A549 (cell line): ENCODE results near the gene NAT16. TPM values are rescaled to one million over a fixed set of nuclear protein-coding genes. Genes with fewer than 3 reads are reported as not detected.
A peak's percentile ranks its signal among the peaks of the same experiment; 100 is the strongest.

ENCODE experiments used
- ATAC-seq, 2 experiments: fragments of 200-7000 bp in 1 of 2; fragments of >200 bp in 1 of 2; cut with Nextera tagmentation in 1 of 2; cut with Tn5 transposase in 1 of 2; 3 replicates each; pipeline versions ENCODE4 v1.8.0 to v1.9.1; 2018 to 2020; ENCODE audit warnings: mild to moderate bottlenecking in 1 of 2, moderate library complexity in 1 of 2
- CTCF ChIA-PET: fragments of 300-600 bp; sonication (Branson Sonifier 250); formaldehyde crosslinking; extraction: SDS; loops from one replicate; lab custom pipeline; 2021; ENCODE audit warnings: antibody characterized with exemption, inconsistent platforms; lab: Yijun Ruan, JAX
- POLR2A ChIA-PET: fragments of 350-600 bp; formaldehyde crosslinking; extraction: SDS; loops from one replicate; lab custom pipeline; 2021; ENCODE audit warnings: antibody characterized with exemption, inconsistent platforms; lab: Yijun Ruan, JAX
- DNase-seq, 2 experiments: peaks; one replicate each; pipeline versions ENCODE4 v3.0.0 to v3.0.0-alpha.2; 2011 to 2016; ENCODE audit warnings: low read depth in 1 of 2, low spot score in 1 of 2
- FAIRE-seq: peaks from 2 replicates; lab custom pipeline; 2011; peaks lifted over from hg19 to GRCh38; lab: Jason Lieb, UNC
- H3K27ac ChIP-seq, 2 experiments: fragments of >200 bp; sonication (Bioruptor Twin); formaldehyde crosslinking; 3 replicates each; pipeline ENCODE4 v1.5.1; 2016 to 2017
- H3K4me1 ChIP-seq: fragments of >200 bp; sonication (Bioruptor Twin); formaldehyde crosslinking; 3 replicates; pipeline ENCODE4 v1.6.1; 2016
- H3K4me2 ChIP-seq: fragments of >200 bp; sonication (Bioruptor Twin); formaldehyde crosslinking; 3 replicates; pipeline ENCODE4 v1.6.1; 2016
- H3K4me3 ChIP-seq: fragments of >200 bp; sonication (Bioruptor Twin); formaldehyde crosslinking; 3 replicates; pipeline ENCODE4 v1.5.1; 2016
- H3K9me3 ChIP-seq: fragments of >200 bp; sonication (Bioruptor Twin); formaldehyde crosslinking; 3 replicates; pipeline ENCODE4 v1.6.1; 2016
- BHLHE40 ChIP-seq: IDR thresholded peaks from 2 replicates; pipeline ENCODE4 v1.6.1; 2012; ENCODE audit warnings: low read depth, low read length, inconsistent platforms
- CBX8 ChIP-seq: fragments of 200-600 bp; sonication (generic); IDR thresholded peaks from 2 replicates; pipeline ENCODE4 v1.6.1; 2016
- CEBPB ChIP-seq, 2 experiments: fragments of >200 bp in 1 of 2; sonication (Bioruptor Twin) in 1 of 2; formaldehyde crosslinking in 1 of 2; IDR thresholded peaks; 2 replicates each; pipeline ENCODE4 v1.6.1; 2012 to 2016
- CHD2 ChIP-seq: fragments of 150-350 bp; IDR thresholded peaks from 2 replicates; pipeline ENCODE4 v1.6.1; 2014; ENCODE audit warnings: low read length; ENCODE audit not compliant: partially characterized antibody
- EHF ChIP-seq: fragments of 250-450 bp; sonication (Bioruptor Pico); IDR thresholded peaks from 2 replicates; pipeline ENCODE4 v1.5.0; 2020; ENCODE audit warnings: mild to moderate bottlenecking
- FOSB ChIP-seq: fragments of 250-450 bp; sonication (Bioruptor Pico); IDR thresholded peaks from 2 replicates; pipeline ENCODE4 v1.5.0; 2020; ENCODE audit warnings: mild to moderate bottlenecking, moderate library complexity
- FOSL2 ChIP-seq, 2 experiments: fragments of 450-650 bp in 1 of 2; fragments of >200 bp in 1 of 2; sonication (Bioruptor Twin) in 1 of 2; formaldehyde crosslinking; IDR thresholded peaks; 2 replicates each; pipeline versions ENCODE4 v1.5.0 to v1.6.1; 2016 to 2020; ENCODE audit warnings: mild to moderate bottlenecking in 1 of 2, moderate library complexity in 1 of 2
- GATA3 ChIP-seq: IDR thresholded peaks from 2 replicates; pipeline ENCODE4 v1.6.1; 2012; ENCODE audit warnings: borderline replicate concordance
- HOXA7 ChIP-seq: fragments of 250-450 bp; sonication (Bioruptor Pico); IDR thresholded peaks from 2 replicates; pipeline ENCODE4 v1.5.0; 2020; ENCODE audit warnings: mild to moderate bottlenecking, moderate library complexity
- HOXB13 ChIP-seq: fragments of 250-450 bp; sonication (Bioruptor Pico); IDR thresholded peaks from 2 replicates; pipeline ENCODE4 v1.5.0; 2020; ENCODE audit warnings: low read depth, mild to moderate bottlenecking, moderate library complexity
- JUNB ChIP-seq: fragments of >200 bp; sonication (Bioruptor Twin); formaldehyde crosslinking; IDR thresholded peaks from 2 replicates; pipeline ENCODE4 v1.6.1; 2016
- MAFK ChIP-seq: fragments of 450-650 bp; IDR thresholded peaks from 2 replicates; pipeline ENCODE4 v1.6.1; 2014; ENCODE audit not compliant: partially characterized antibody
- NPAS2 ChIP-seq: fragments of 250-450 bp; sonication (Bioruptor Pico); IDR thresholded peaks from 2 replicates; pipeline ENCODE4 v1.8.0; 2022; ENCODE audit warnings: mild to moderate bottlenecking, moderate library complexity, borderline replicate concordance
- POLR2A ChIP-seq: IDR thresholded peaks from 2 replicates; pipeline ENCODE4 v1.6.1; 2012; ENCODE audit warnings: mild to moderate bottlenecking, low read length
- POLR2AphosphoS2 ChIP-seq: conservative IDR thresholded peaks from 2 replicates; pipeline ENCODE4 v1.6.1; 2012; ENCODE audit warnings: low read length, improper control_type of control experiment, inconsistent platforms
- RARB ChIP-seq: fragments of 250-450 bp; sonication (Bioruptor Pico); IDR thresholded peaks from 2 replicates; pipeline ENCODE4 v1.8.0; 2021; ENCODE audit warnings: mild to moderate bottlenecking, moderate library complexity
- SMC3 ChIP-seq: fragments of >200 bp; sonication (Bioruptor Twin); formaldehyde crosslinking; IDR thresholded peaks from 3 replicates; pipeline ENCODE4 v1.6.1; 2018; ENCODE audit warnings: inconsistent platforms
- SREBF2 ChIP-seq: fragments of 450-650 bp; IDR thresholded peaks from 2 replicates; pipeline ENCODE4 v1.6.1; 2014; ENCODE audit warnings: mild to moderate bottlenecking, moderate library complexity
- TFCP2L1 ChIP-seq: fragments of 250-450 bp; sonication (Bioruptor Pico); IDR thresholded peaks from 2 replicates; pipeline ENCODE4 v1.5.0; 2021; ENCODE audit warnings: mild to moderate bottlenecking
- ZFP36 ChIP-seq: fragments of 450-650 bp; IDR thresholded peaks from 2 replicates; pipeline ENCODE4 v1.6.1; 2014; ENCODE audit warnings: borderline replicate concordance; ENCODE audit not compliant: partially characterized antibody
- WGBS: methylation state at CpG from one replicate; pipeline ENCODE4 v1.1.6; 2017; ENCODE audit errors: missing lambda C conversion rate; 5-methylcytosine and 5-hydroxymethylcytosine counted together
- polyA plus RNA-seq, 4 experiments: library from polyadenylated mRNA; depleted of rRNA in 3 of 4; stranded (reverse); fragments of >200 nt; fragmentation: RNase III in 1 of 4; extraction: RNeasy Plus Mini Kit Qiagen cat#74134 plus additional on column Dnase treatment in 1 of 4; gene quantifications; 2 replicates in 3 of 4; 3 replicates in 1 of 4; pipeline ENCODE4 v1.2.3, GENCODE V29; 2011 to 2017

Gene NAT16
- polyA plus RNA-seq, 2 of the 4 experiments (the other 2 are of a cell fraction), result 0.05 to 0.12 TPM

GRCh38 chr7:101151908-101152651 is 28.0 kb downstream of the NAT16 start:
- Histone ChIP-seq H3K4me3 (no peak overlapping the region), H3K4me2 (no peak overlapping the region; the same call in 2 of the 3 replicates), H3K4me1 (peaks cover 31% of the 10 kb centered on the region), H3K27ac (peak overlapping the region in 1 of 2 experiments; percentile 58; a peak in 2 of 6 replicates), H3K9me3 (no peaks in the 10 kb centered on the region)
- ChIA-PET POLR2A (no interaction called here), CTCF (interaction anchor here (0.8 to 16.1 kb wide), 6 partner anchors 11 to 65 kb away, joined by 3 to 235 read pairs (median 6); no protein-coding TSS in a partner anchor)
- DNase-seq (no peak), ATAC-seq (no peak), FAIRE-seq (no peak)
- TF ChIP-seq CHD2, result no peak
- peak; percentile 21 to 51; a peak in 2 of 4 replicates for TF ChIP-seq CEBPB (IDR thresholded peaks at IDR 0.05)
- no peak for TF ChIP-seq NPAS2 (CRISPR knock-in tag)
- WGBS, result 52% methylated on average over 2 of the region's 2 CpGs

- DNase-seq, result no peak
- H3K27ac ChIP-seq, result peak overlapping the region; percentile 38 to 88; a peak in 4 of 6 replicates
Measured at GRCh38 chr7:101140746-101141382, 39.2 kb downstream of the NAT16 start.

GRCh38 chr7:101140339-101140699 is 39.8 kb downstream of the NAT16 start:
- Histone ChIP-seq H3K27ac (peak overlapping the region; percentile 14 to 88; a peak in 5 of 6 replicates), H3K4me2 (no peak overlapping the region), H3K9me3 (no peaks in the 10 kb centered on the region), H3K4me3 (no peak overlapping the region), H3K4me1 (peaks cover 44% of the 10 kb centered on the region)
- ATAC-seq (peak in 1 of 2 experiments; percentile 11; a peak in 3 of 6 replicates), FAIRE-seq (no peak), DNase-seq (no peak)
- ChIA-PET POLR2A (interaction anchor here (0.7 kb wide), 1 partner anchor 14 kb away, joined by 3 read pairs; no protein-coding TSS in a partner anchor), CTCF (interaction anchor here (0.8 to 32.8 kb wide), 12 partner anchors 18 to 246 kb away, joined by 3 to 600 read pairs (median 4); partner anchors contain the start of genes AP1S1 and VGF)
- TF ChIP-seq RARB (CRISPR knock-in tag) (peak; percentile 24; the same call in 1 of the 2 replicates), ZFP36 (no peak), HOXA7 (CRISPR knock-in tag) (0 out of 2 replicates have a peak, but pooled peaks have one; percentile 61), FOSB (CRISPR knock-in tag) (0 out of 2 replicates have a peak, but pooled peaks have one; percentile 13), TFCP2L1 (CRISPR knock-in tag) (peak; percentile 60; the same call in 1 of the 2 replicates), SMC3 (no peak)
- WGBS, result 40% methylated on average over 3 of the region's 3 CpGs

More at GRCh38 chr7:101140746-101141382, 39.2 kb downstream of the NAT16 start:
- Histone ChIP-seq H3K9me3 (no peaks in the 10 kb centered on the region), H3K4me1 (peaks cover 39% of the 10 kb centered on the region), H3K4me2 (no peak overlapping the region), H3K4me3 (no peak overlapping the region)
- ChIA-PET POLR2A (interaction anchor here (0.5 to 0.7 kb wide), 2 partner anchors 14 to 15 kb away, joined by 3 read pairs; no protein-coding TSS in a partner anchor), CTCF (interaction anchor here (0.6 to 32.8 kb wide), 14 partner anchors 17 to 246 kb away, joined by 3 to 600 read pairs (median 4); partner anchors contain the start of genes AP1S1 and VGF)
- TF ChIP-seq BHLHE40, result no peak
- no peak for TF ChIP-seq MAFK
- TF ChIP-seq SREBF2, result no peak
- no peak for TF ChIP-seq GATA3
- peak; percentile 32 for TF ChIP-seq CHD2
- TF ChIP-seq CBX8, result no peak
- TF ChIP-seq POLR2AphosphoS2, result peak; percentile 40; the same call in 1 of the 2 replicates
- no peak for TF ChIP-seq CEBPB (IDR thresholded peaks at IDR 0.05)
- TF ChIP-seq FOSL2 (IDR thresholded peaks at IDR 0.05), result no peak
- TF ChIP-seq FOSL2 (CRISPR knock-in tag; IDR thresholded peaks at IDR 0.05), result no peak
- no peak for TF ChIP-seq EHF (CRISPR knock-in tag)
- no peak for TF ChIP-seq HOXB13 (CRISPR knock-in tag)
- no peak for TF ChIP-seq POLR2A
- TF ChIP-seq JUNB, result no peak
- TF ChIP-seq ZFP36, result no peak
- FAIRE-seq (no peak), ATAC-seq (peak; percentile 12 to 15; a peak in 3 of 6 replicates)
- WGBS, result 85% methylated on average over 4 of the region's 4 CpGs
